NCI-H2081 (cell line): Measurements from ENCODE around the gene THOP1.

Experiments
- DNase-seq, 2 experiments: peaks; one replicate each; lab custom pipeline; 2025; lab: John Stamatoyannopoulos, UW

Gene THOP1

GRCh38 chr19:2804156-2805004 is 19.1 kb downstream of the THOP1 start:
- DNase-seq: no peak

GRCh38 chr19:2805261-2805900 is 20.1 kb downstream of the THOP1 start:
- no peak for DNase-seq

GRCh38 chr19:2805991-2806649 is 20.8 kb downstream of the THOP1 start:
- no peak for DNase-seq

- DNase-seq: no peak
Observed at GRCh38 chr19:2806736-2807378, 21.6 kb downstream of the THOP1 start.

GRCh38 chr19:2807379-2808128 is 22.3 kb downstream of the THOP1 start:
- DNase-seq: no peak

- no peak for DNase-seq
Observed at GRCh38 chr19:2808129-2808941, 23.0 kb downstream of the THOP1 start.

- DNase-seq: no peak
Observed at GRCh38 chr19:2809387-2810140, 24.3 kb downstream of the THOP1 start.

- DNase-seq: no peak
Observed at GRCh38 chr19:2810141-2811091, 25.1 kb downstream of the THOP1 start.

- DNase-seq: no peak
Observed at GRCh38 chr19:2811221-2811722, 26.0 kb downstream of the THOP1 start.

- DNase-seq: no peak
Observed at GRCh38 chr19:2811735-2812413, 26.6 kb downstream of the THOP1 start.

GRCh38 chr19:2812414-2813234 is 27.3 kb downstream of the THOP1 start:
- no peak for DNase-seq

- no peak for DNase-seq
Observed at GRCh38 chr19:2813235-2814160, 28.2 kb downstream of the THOP1 start.

- DNase-seq: no peak
Observed at GRCh38 chr19:2814426-2814825, 29.1 kb downstream of the THOP1 start.

- no peak for DNase-seq
Observed at GRCh38 chr19:2815191-2815614, 29.9 kb downstream of the THOP1 start.

- no peak for DNase-seq
Observed at GRCh38 chr19:2815923-2816322, 30.6 kb downstream of the THOP1 start.

GRCh38 chr19:2816641-2817040 is 31.3 kb downstream of the THOP1 start:
- DNase-seq: no peak
